IPS-20b (cell line): ENCODE results near the gene PUS3.
A peak's percentile ranks its signal among the peaks of the same experiment; 100 is the strongest.

Source experiments
- H3K27ac ChIP-seq: one replicate; pipeline ENCODE4 v1.5.1; 2013; ENCODE audit warnings: low read length
- H3K27me3 ChIP-seq: 2 replicates; pipeline ENCODE4 v1.6.1; 2013; ENCODE audit warnings: mild to moderate bottlenecking, low read length, inconsistent platforms; ENCODE audit not compliant: insufficient read depth
- H3K36me3 ChIP-seq: 2 replicates; pipeline ENCODE4 v1.6.1; 2013; ENCODE audit warnings: low read depth, mild to moderate bottlenecking, inconsistent platforms, low read length, moderate library complexity; ENCODE audit not compliant: insufficient read depth
- H3K4me1 ChIP-seq: 2 replicates; pipeline ENCODE4 v1.6.1; 2013; ENCODE audit warnings: mild to moderate bottlenecking, control low read depth, inconsistent platforms, low read length, moderate library complexity; ENCODE audit not compliant: insufficient read depth
- H3K4me3 ChIP-seq: 2 replicates; pipeline ENCODE4 v1.5.1; 2013; ENCODE audit warnings: mild to moderate bottlenecking, low read length, inconsistent platforms
- H3K9ac ChIP-seq: 2 replicates; pipeline ENCODE4 v1.6.1; 2013; ENCODE audit warnings: low read depth, mild to moderate bottlenecking, inconsistent platforms, low read length, moderate library complexity
- H3K9me3 ChIP-seq: 2 replicates; pipeline ENCODE4 v1.6.1; 2013; ENCODE audit warnings: mild to moderate bottlenecking, low read depth, low read length, inconsistent platforms; ENCODE audit not compliant: insufficient read depth

PUS3 gene

GRCh38 chr11:125903711-125904659 lies 979 bp upstream of the PUS3 start, which contains the start of gene DDX25:
Gene DDX25, plus strand, starts transcription at chr11:125904508. Its CDS starts 10 bp downstream, at chr11:125904518.
- H3K9me3 ChIP-seq, result peaks cover 6% of the 10 kb centered on the region; the same call in 1 of the 2 replicates
- H3K9ac ChIP-seq, result peak within 1 kb of the TSS; percentile 50; the same call in 1 of the 2 replicates
- peaks cover 21% of the 10 kb centered on the region for H3K27me3 ChIP-seq
- no peak within 1 kb of the TSS for H3K27ac ChIP-seq
- H3K4me1 ChIP-seq, result no peaks in the 10 kb centered on the region; the same call in 1 of the 2 replicates
- peak within 1 kb of the TSS; percentile 91 for H3K4me3 ChIP-seq
- H3K36me3 ChIP-seq, result peaks cover 30% of the 10 kb centered on the region

- no peaks in the 10 kb centered on the region; the same call in 1 of the 2 replicates for H3K4me1 ChIP-seq
- H3K9me3 ChIP-seq, result peaks cover 6% of the 10 kb centered on the region; the same call in 1 of the 2 replicates
- peak overlapping the region; percentile 91 for H3K4me3 ChIP-seq
- H3K36me3 ChIP-seq, result peaks cover 27% of the 10 kb centered on the region
- no peak overlapping the region for H3K27ac ChIP-seq
- H3K27me3 ChIP-seq, result peaks cover 21% of the 10 kb centered on the region
- peak overlapping the region; percentile 79 for H3K9ac ChIP-seq
These were observed 604 bp downstream of the PUS3 start for GRCh38 chr11:125902277-125902926.

- H3K36me3 ChIP-seq, result peaks cover 27% of the 10 kb centered on the region
- no peak overlapping the region for H3K9ac ChIP-seq
- H3K4me3 ChIP-seq, result peak overlapping the region; percentile 91; the same call in 1 of the 2 replicates
- H3K27ac ChIP-seq, result no peak overlapping the region
- peaks cover 21% of the 10 kb centered on the region for H3K27me3 ChIP-seq
- no peaks in the 10 kb centered on the region; the same call in 1 of the 2 replicates for H3K4me1 ChIP-seq
- H3K9me3 ChIP-seq, result peaks cover 6% of the 10 kb centered on the region; the same call in 1 of the 2 replicates
These were observed 1.1 kb downstream of the PUS3 start for GRCh38 chr11:125901872-125902271.

GRCh38 chr11:125892994-125893393 lies 10.0 kb downstream of the PUS3 start:
- Histone ChIP-seq H3K9me3 (no peaks in the 10 kb centered on the region), H3K36me3 (peaks cover 47% of the 10 kb centered on the region), H3K9ac (no peak overlapping the region), H3K4me1 (0 out of 2 replicates have a peak, but pooled peaks cover 4% of the 10 kb centered on the region), H3K27me3 (no peaks in the 10 kb centered on the region), H3K4me3 (no peak overlapping the region), H3K27ac (no peak overlapping the region)

- H3K4me3 ChIP-seq, result no peak overlapping the region
- no peak overlapping the region for H3K9ac ChIP-seq
- no peaks in the 10 kb centered on the region; the same call in 1 of the 2 replicates for H3K27me3 ChIP-seq
- no peaks in the 10 kb centered on the region for H3K9me3 ChIP-seq
- peaks cover 47% of the 10 kb centered on the region for H3K36me3 ChIP-seq
- 0 out of 2 replicates have a peak, but pooled peaks cover 4% of the 10 kb centered on the region for H3K4me1 ChIP-seq
- H3K27ac ChIP-seq, result no peak overlapping the region
These were observed 10.9 kb downstream of the PUS3 start for GRCh38 chr11:125892071-125892470.

- peaks cover 10% of the 10 kb centered on the region for H3K27me3 ChIP-seq
- 0 out of 2 replicates have a peak, but pooled peaks cover 4% of the 10 kb centered on the region for H3K4me1 ChIP-seq
- H3K36me3 ChIP-seq, result peaks cover 43% of the 10 kb centered on the region
- peaks cover 11% of the 10 kb centered on the region for H3K9me3 ChIP-seq
- H3K4me3 ChIP-seq, result no peak overlapping the region
- H3K27ac ChIP-seq, result no peak overlapping the region
- no peak overlapping the region for H3K9ac ChIP-seq
These were observed 12.4 kb downstream of the PUS3 start for GRCh38 chr11:125890447-125891100.

- peak within 1 kb of the TSS; percentile 87 for H3K9ac ChIP-seq
- H3K4me3 ChIP-seq, result peak within 1 kb of the TSS; percentile 74
- peak within 1 kb of the TSS; percentile 30 for H3K27ac ChIP-seq
- peaks cover 13% of the 10 kb centered on the region for H3K36me3 ChIP-seq
- H3K4me1 ChIP-seq, result 0 out of 2 replicates have a peak, but pooled peaks cover 4% of the 10 kb centered on the region
- peaks cover 10% of the 10 kb centered on the region for H3K27me3 ChIP-seq
- peaks cover 11% of the 10 kb centered on the region for H3K9me3 ChIP-seq
These were observed 15.4 kb downstream of the PUS3 start, which contains the start of gene HYLS1 for GRCh38 chr11:125887373-125888324. Gene HYLS1, plus strand, starts transcription at chr11:125887668. Its CDS starts 11,701 bp downstream, at chr11:125899369.

GRCh38 chr11:125886997-125887372 lies 16.0 kb downstream of the PUS3 start:
- peaks cover 10% of the 10 kb centered on the region for H3K27me3 ChIP-seq
- H3K36me3 ChIP-seq, result peaks cover 7% of the 10 kb centered on the region
- H3K9me3 ChIP-seq, result peaks cover 11% of the 10 kb centered on the region
- peak overlapping the region; percentile 74; the same call in 1 of the 2 replicates for H3K4me3 ChIP-seq
- H3K4me1 ChIP-seq, result 0 out of 2 replicates have a peak, but pooled peaks cover 4% of the 10 kb centered on the region
- no peak overlapping the region for H3K9ac ChIP-seq
- no peak overlapping the region for H3K27ac ChIP-seq

- Histone ChIP-seq H3K36me3 (no peaks in the 10 kb centered on the region), H3K27me3 (peaks cover 24% of the 10 kb centered on the region), H3K9me3 (peaks cover 11% of the 10 kb centered on the region), H3K9ac (no peak overlapping the region), H3K4me1 (no peaks in the 10 kb centered on the region), H3K4me3 (no peak overlapping the region), H3K27ac (no peak overlapping the region)
These were observed 19.6 kb downstream of the PUS3 start for GRCh38 chr11:125883375-125883774.

GRCh38 chr11:125881291-125881690 lies 21.7 kb downstream of the PUS3 start:
- Histone ChIP-seq H3K9me3 (peaks cover 5% of the 10 kb centered on the region), H3K27ac (no peak overlapping the region), H3K4me3 (no peak overlapping the region), H3K9ac (no peak overlapping the region), H3K4me1 (no peaks in the 10 kb centered on the region), H3K27me3 (peaks cover 22% of the 10 kb centered on the region), H3K36me3 (no peaks in the 10 kb centered on the region)
